HEK293T (cell line): ENCODE data around the gene DPEP3.

Experiments used
- ARNT ChIP-seq: fragments of 450-650 bp; IDR thresholded peaks from 2 replicates; pipeline ENCODE4 v1.6.1; 2017; ENCODE audit warnings: mild to moderate bottlenecking
- FOXA1 ChIP-seq: fragments of 450-650 bp; IDR thresholded peaks from 2 replicates; pipeline ENCODE4 v1.6.1; 2016; ENCODE audit warnings: mild to moderate bottlenecking
- FOXK2 ChIP-seq: fragments of 450-650 bp; IDR thresholded peaks from 2 replicates; pipeline ENCODE4 v1.6.1; 2016; ENCODE audit warnings: mild to moderate bottlenecking
- FOXM1 ChIP-seq: fragments of 450-650 bp; IDR thresholded peaks from 2 replicates; pipeline ENCODE4 v1.6.1; 2017; ENCODE audit warnings: mild to moderate bottlenecking, borderline replicate concordance
- HDGF ChIP-seq: fragments of 450-650 bp; IDR thresholded peaks from 2 replicates; pipeline ENCODE4 v1.6.1; 2017; ENCODE audit warnings: antibody characterized with exemption, borderline replicate concordance
- L3MBTL2 ChIP-seq: fragments of 450-650 bp; conservative IDR thresholded peaks from 2 replicates; pipeline ENCODE4 v1.6.1; 2016; ENCODE audit warnings: mild to moderate bottlenecking
- LEF1 ChIP-seq: fragments of 450-650 bp; IDR thresholded peaks from 2 replicates; pipeline ENCODE4 v1.6.1; 2017; ENCODE audit warnings: mild to moderate bottlenecking, borderline replicate concordance
- PKNOX1 ChIP-seq: fragments of 450-650 bp; IDR thresholded peaks from 2 replicates; pipeline ENCODE4 v1.6.1; 2016
- SP1 ChIP-seq: fragments of 450-650 bp; IDR thresholded peaks from 2 replicates; pipeline ENCODE4 v1.6.1; 2017
- SUZ12 ChIP-seq: fragments of 450-650 bp; IDR thresholded peaks from 2 replicates; pipeline ENCODE4 v1.6.1; 2016; ENCODE audit warnings: mild to moderate bottlenecking
- TARDBP ChIP-seq: fragments of 450-650 bp; IDR thresholded peaks from 2 replicates; pipeline ENCODE4 v1.6.1; 2016
- ZNF384 ChIP-seq: fragments of 450-650 bp; IDR thresholded peaks from 2 replicates; pipeline ENCODE4 v1.6.1; 2016

- no peak for TF ChIP-seq SP1
- no peak for TF ChIP-seq LEF1
- no peak for TF ChIP-seq ARNT
- no peak for TF ChIP-seq PKNOX1
- no peak for TF ChIP-seq FOXM1
- TF ChIP-seq ZNF384, result no peak
- no peak for TF ChIP-seq TARDBP
- TF ChIP-seq HDGF, result no peak
- TF ChIP-seq L3MBTL2, result no peak
- TF ChIP-seq SUZ12, result no peak
- no peak for TF ChIP-seq FOXK2
- no peak for TF ChIP-seq FOXA1
Measured at GRCh38 chr16:67959536-67960329, 20.6 kb downstream of the DPEP3 start.
